Measurements from ENCODE around the gene NACC2.

NACC2 gene

GRCh38 chr9:136079916-136080246 lies 15.2 kb downstream of the NACC2 start:
- no peak for TF ChIP-seq CTCF (IDR thresholded peaks at IDR 0.05; ENCODE audit: low read depth, low read length, missing control alignments)
- H3K4me3 ChIP-seq (replicated peaks; ENCODE audit: low read depth, low read length): no peak overlapping the region
- DNase-seq (ENCODE audit: extremely low read depth, low read depth): no peak

GRCh38 chr9:136079211-136079915 lies 15.7 kb downstream of the NACC2 start:
- no peak for TF ChIP-seq CTCF (IDR thresholded peaks at IDR 0.05; ENCODE audit: low read depth, low read length, missing control alignments)
- no peak for DNase-seq (ENCODE audit: extremely low read depth, low read depth)
- H3K4me3 ChIP-seq (replicated peaks; ENCODE audit: low read depth, low read length): no peak overlapping the region

GRCh38 chr9:136078498-136079011 lies 16.5 kb downstream of the NACC2 start:
- DNase-seq (ENCODE audit: extremely low read depth, low read depth): no peak
- no peak overlapping the region for H3K4me3 ChIP-seq (replicated peaks; ENCODE audit: low read depth, low read length)
- no peak for TF ChIP-seq CTCF (IDR thresholded peaks at IDR 0.05; ENCODE audit: low read depth, low read length, missing control alignments)

- H3K4me3 ChIP-seq (replicated peaks; ENCODE audit: low read depth, low read length): no peak overlapping the region
- DNase-seq (ENCODE audit: extremely low read depth, low read depth): no peak
- TF ChIP-seq CTCF (IDR thresholded peaks at IDR 0.05; ENCODE audit: low read depth, low read length, missing control alignments): no peak
Observed at GRCh38 chr9:136078024-136078423, 17.1 kb downstream of the NACC2 start.

GRCh38 chr9:136077491-136077890 lies 17.6 kb downstream of the NACC2 start:
- DNase-seq (ENCODE audit: extremely low read depth, low read depth): no peak
- no peak overlapping the region for H3K4me3 ChIP-seq (replicated peaks; ENCODE audit: low read depth, low read length)
- TF ChIP-seq CTCF (IDR thresholded peaks at IDR 0.05; ENCODE audit: low read depth, low read length, missing control alignments): no peak

GRCh38 chr9:136075881-136076678 lies 19.0 kb downstream of the NACC2 start:
- DNase-seq (ENCODE audit: extremely low read depth, low read depth): no peak
- no peak overlapping the region for H3K4me3 ChIP-seq (replicated peaks; ENCODE audit: low read depth, low read length)
- TF ChIP-seq CTCF (IDR thresholded peaks at IDR 0.05; ENCODE audit: low read depth, low read length, missing control alignments): no peak
